K562 (cell line): ENCODE results near the gene PDE6B. TPM values are rescaled to one million over a fixed set of nuclear protein-coding genes. Genes with fewer than 3 reads are reported as not detected.

Experiments
- ATAC-seq: fragments of 200-7000 bp; cut with Tn5 transposase; 3 replicates; pipeline ENCODE4 v1.9.1; 2020; ENCODE audit warnings: moderate library complexity
- BruUV-seq: library from RNA; stranded (reverse); fragments of 400-500 nt; replicated peaks from 2 replicates; lab custom pipeline; 2021; lab: Mats Ljungman, UMichigan
- CTCF ChIA-PET: fragments of 300-600 bp; formaldehyde crosslinking; extraction: SDS; loops from one replicate; lab custom pipeline; 2021; ENCODE audit warnings: low intra/inter-chr PET ratio; lab: Yijun Ruan, JAX
- POLR2A ChIA-PET: fragments of 300-600, 350-650 bp; sonication (Branson Sonifier 250); formaldehyde crosslinking; extraction: SDS; loops from one replicate; lab custom pipeline; 2021; ENCODE audit warnings: antibody characterized with exemption, inconsistent platforms; lab: Yijun Ruan, JAX
- DNase-seq, 4 experiments: peaks; one replicate each; pipeline versions ENCODE4 v3.0.0 to v3.0.0-alpha.2; 2011 to 2018; ENCODE audit warnings: low spot score in 3 of 4, mixed read lengths in 3 of 4; ENCODE audit errors: extremely low read depth in 1 of 4
- FAIRE-seq: peaks from 2 replicates; lab custom pipeline; 2011; peaks lifted over from hg19 to GRCh38; lab: Jason Lieb, UNC
- H2AFZ ChIP-seq: 2 replicates; pipeline ENCODE4 v1.6.0; 2011; ENCODE audit warnings: low read depth, low read length, control low read depth, inconsistent platforms
- H3K27ac ChIP-seq: fragments of 200-600 bp; 3 replicates; pipeline ENCODE4 v1.8.0; 2011; ENCODE audit warnings: low read depth, mild to moderate bottlenecking, control low read depth, inconsistent platforms, low read length, moderate library complexity, mixed read lengths; ENCODE audit errors: extremely low read depth
- H3K27me3 ChIP-seq, 2 experiments: fragments of 300-600 bp in 1 of 2; 2 replicates in 1 of 2; 3 replicates in 1 of 2; pipeline versions ENCODE4 v1.6.0 to v1.8.0; 2011; ENCODE audit warnings: inconsistent platforms in 2 of 2, low read length in 2 of 2, mild to moderate bottlenecking in 1 of 2, mixed read lengths in 1 of 2, moderate library complexity in 1 of 2; ENCODE audit not compliant: control insufficient read depth in 2 of 2, insufficient read depth in 2 of 2
- H3K36me3 ChIP-seq: fragments of 300-600 bp; 3 replicates; pipeline ENCODE4 v1.8.0; 2011; ENCODE audit warnings: mild to moderate bottlenecking, low read length, inconsistent platforms; ENCODE audit not compliant: control insufficient read depth, insufficient read depth
- H3K4me1 ChIP-seq, 2 experiments: fragments of 200-600 bp in 1 of 2; replicated peaks in 1 of 2; 2 replicates in 1 of 2; 3 replicates in 1 of 2; pipeline versions ENCODE4 v1.5.1 to v1.8.0; 2011; ENCODE audit warnings: inconsistent platforms in 2 of 2, low read length in 2 of 2, mild to moderate bottlenecking in 1 of 2, mixed read lengths in 1 of 2, moderate library complexity in 1 of 2; ENCODE audit not compliant: control insufficient read depth in 2 of 2, insufficient read depth in 2 of 2
- H3K4me2 ChIP-seq: 2 replicates; pipeline ENCODE4 v1.6.1; 2011; ENCODE audit warnings: low read length, control low read depth, inconsistent platforms, mixed read lengths; ENCODE audit not compliant: insufficient read depth
- H3K4me3 ChIP-seq: fragments of 200-600 bp; sonication (generic), shearing (Covaris generic); 2 replicates; pipeline ENCODE4 v1.5.1; 2016; ENCODE audit warnings: control low read depth, inconsistent platforms
- H3K79me2 ChIP-seq: fragments of 200-600 bp; 3 replicates; pipeline ENCODE4 v1.8.0; 2011; ENCODE audit warnings: low read length, inconsistent platforms; ENCODE audit not compliant: control insufficient read depth, insufficient read depth
- H3K9ac ChIP-seq, 2 experiments: 2 replicates each; pipeline versions ENCODE4 v1.6.0 to v1.6.1; 2011; ENCODE audit warnings: low read depth in 2 of 2, low read length in 2 of 2, control low read depth in 1 of 2, inconsistent platforms in 1 of 2, mild to moderate bottlenecking in 1 of 2, mixed read lengths in 1 of 2; ENCODE audit not compliant: insufficient read depth in 1 of 2
- H3K9me1 ChIP-seq: one replicate; pipeline ENCODE4 v1.6.0; 2011; ENCODE audit warnings: inconsistent platforms, mild to moderate bottlenecking, low read length, moderate library complexity; ENCODE audit not compliant: control insufficient read depth, insufficient read depth
- H3K9me3 ChIP-seq: replicated peaks from 2 replicates; pipeline ENCODE4 v1.5.1; 2011; ENCODE audit warnings: low read depth, low read length, inconsistent platforms; ENCODE audit not compliant: control insufficient read depth, insufficient read depth
- H4K20me1 ChIP-seq: replicated peaks from 2 replicates; pipeline ENCODE4 v1.6.1; 2011; ENCODE audit warnings: low read length, inconsistent platforms, mixed read lengths; ENCODE audit not compliant: control insufficient read depth, insufficient read depth
- BRD9 ChIP-seq: fragments of 450-650 bp; IDR thresholded peaks from 2 replicates; pipeline ENCODE4 v1.6.1; 2018; ENCODE audit warnings: low read depth; ENCODE audit not compliant: partially characterized antibody
- CHCHD3 ChIP-seq: fragments of 250-450 bp; sonication (Bioruptor Pico); IDR thresholded peaks from 2 replicates; pipeline ENCODE4 v2.1.2; 2022; ENCODE audit warnings: mild to moderate bottlenecking
- FOXA1 ChIP-seq: fragments of 450-650 bp; IDR thresholded peaks from 2 replicates; pipeline ENCODE4 v1.6.1; 2016; ENCODE audit warnings: mild to moderate bottlenecking, borderline replicate concordance
- FOXP1 ChIP-seq: sonication (generic); formaldehyde crosslinking; IDR thresholded peaks from 2 replicates; pipeline ENCODE4 v1.8.0; 2022; ENCODE audit warnings: mild to moderate bottlenecking, missing genetic modification reagents
- KAT2B ChIP-seq: IDR thresholded peaks from one replicate; pipeline ENCODE4 v1.6.1; 2012; ENCODE audit warnings: low read depth, mild to moderate bottlenecking, control low read depth, inconsistent platforms, low read length, moderate library complexity
- NCOA1 ChIP-seq: fragments of 450-650 bp; IDR thresholded peaks from 2 replicates; pipeline ENCODE4 v1.6.1; 2016; ENCODE audit warnings: low read depth
- RB1 ChIP-seq: fragments of 450-650 bp; IDR thresholded peaks from 2 replicates; pipeline ENCODE4 v1.6.1; 2017; ENCODE audit warnings: low read depth, mild to moderate bottlenecking
- RBM22 ChIP-seq: fragments of 200-400 bp; formaldehyde crosslinking; IDR thresholded peaks from 2 replicates; pipeline ENCODE4 v1.6.1; 2018; ENCODE audit warnings: low read length, low read depth; ENCODE audit not compliant: poor library complexity, severe bottlenecking
- RUNX1 ChIP-seq: sonication (generic); IDR thresholded peaks from 2 replicates; pipeline ENCODE4 v1.6.1; 2016; ENCODE audit warnings: antibody characterized with exemption, low read depth
- TARDBP ChIP-seq: fragments of 450-650 bp; IDR thresholded peaks from 2 replicates; pipeline ENCODE4 v1.6.1; 2016
- XRCC4 ChIP-seq: IDR thresholded peaks from one replicate; pipeline ENCODE4 v1.6.1; 2011; ENCODE audit not compliant: insufficient read depth, insufficient read length; ENCODE audit errors: extremely low read depth
- ZNF146 ChIP-seq: IDR thresholded peaks from one replicate; pipeline ENCODE4 v1.6.1; 2018; ENCODE audit warnings: missing compliant biosample characterization; ENCODE audit not compliant: unreplicated experiment
- ZNF41 ChIP-seq: fragments of 250-450 bp; sonication (Bioruptor Pico); conservative IDR thresholded peaks from 2 replicates; pipeline ENCODE4 v1.4.0; 2020; ENCODE audit warnings: mild to moderate bottlenecking
- ZNF511 ChIP-seq: sonication (generic); formaldehyde crosslinking; IDR thresholded peaks from 2 replicates; pipeline ENCODE4 v1.8.0; 2022; ENCODE audit warnings: mild to moderate bottlenecking, missing genetic modification reagents
- WGBS: fragments of 100-300 bp; shearing (Covaris generic); methylation state at CpG from one replicate; pipeline ENCODE4 v1.1.6; 2016; ENCODE audit warnings: low coverage, mixed read lengths; ENCODE audit not compliant: insufficient coverage; ENCODE audit errors: missing lambda C conversion rate; 5-methylcytosine and 5-hydroxymethylcytosine counted together
- in situ Hi-C: fragments of 300-500 bp; cut with MboI; formaldehyde crosslinking; loops from 4 replicates; pipeline ENCODE4 v1.15.0; 2018; ENCODE audit warnings: inconsistent platforms, mixed read lengths
- intact Hi-C: fragments of 100-400 bp; cut with micrococcal nuclease; formaldehyde crosslinking; loops from 2 replicates; pipeline ENCODE4 v1.14.2; 2022
- polyA plus RNA-seq, 8 experiments: library from polyadenylated mRNA; depleted of rRNA in 4 of 8; stranded (reverse) in 5 of 8; unstranded in 3 of 8; fragments of >200 nt; fragmentation: Nextera tagmentation in 2 of 8; fragmentation: Illumina TruSeq in 1 of 8; extraction: Ambion mirVana in 2 of 8; extraction: Trizol in 1 of 8; gene quantifications; 2 replicates each; pipeline versions ENCODE4 v1.2.1 to v1.2.3, GENCODE V29; 2011 to 2014; ENCODE audit warnings: inconsistent platforms in 1 of 8, missing spikeins in 1 of 8
- total RNA-seq, 7 experiments: library from RNA; depleted of rRNA in 6 of 7; stranded (reverse); fragments of >200 nt in 6 of 7; fragmentation: Illumina TruSeq in 2 of 7; extraction: Trizol in 2 of 7; gene quantifications; 2 replicates each; pipeline versions ENCODE4 v1.2.1 to v1.2.3, GENCODE V29; 2011 to 2021; ENCODE audit warnings: low replicate concordance in 1 of 7
- TF ChIP-seq, protein P1 (sequence below): fragments of 250-450 bp; sonication (Bioruptor Pico); IDR thresholded peaks from 2 replicates; pipeline ENCODE4 v1.5.0; 2020; ENCODE audit warnings: mild to moderate bottlenecking, borderline replicate concordance

PDE6B gene
- total and polyA plus RNA-seq, 9 of the 15 experiments (the other 6 are each of a cell fraction or from before 2014, with no cell fraction given) = 0.04 TPM; not detected in 8

GRCh38 chr4:576245-576821 is 49.0 kb upstream of the PDE6B start, which contains the start of gene TMEM271:
TMEM271 (minus strand) TSS chr4:576295; CDS start chr4:576062, 233 bp downstream.
- DNase-seq = no peak
- Histone ChIP-seq H3K27ac (no peak within 1 kb of the TSS), H3K9ac (no peak within 1 kb of the TSS), H3K36me3 (no peaks in the 10 kb centered on the region), H3K9me1 (no peaks in the 10 kb centered on the region), H2AFZ (no peak within 1 kb of the TSS), H3K4me3 (no peak within 1 kb of the TSS), H3K27me3 (peaks cover 5 to 42% of the 10 kb centered on the region in 2 experiments; a peak in 3 of 5 replicates), H4K20me1 (no peaks in the 10 kb centered on the region), H3K4me2 (no peak within 1 kb of the TSS), H3K4me1 (peaks cover 0 to 18% of the 10 kb centered on the region in 2 experiments; a peak in 2 of 5 replicates), H3K79me2 (no peaks in the 10 kb centered on the region), H3K9me3 (no peaks in the 10 kb centered on the region)
- ATAC-seq = no peak
- CTCF ChIA-PET = no interaction called here
- TF ChIP-seq ZNF41 (CRISPR knock-in tag) (no peak), RUNX1 (no peak), TARDBP (no peak)
- intact Hi-C loops (no loop called here), in situ Hi-C loops (no loop called here)
- POLR2A ChIA-PET = no interaction called here
- no TSS peak for BruUV-seq
- WGBS = 4% methylated on average over 4 of the region's 60 CpGs
- FAIRE-seq = no peak

- FAIRE-seq (no peak), DNase-seq (no peak), ATAC-seq (no peak)
- POLR2A ChIA-PET = no interaction called here
- no peaks in the 10 kb centered on the region for H3K9me1 ChIP-seq
- in situ Hi-C loops = no loop called here
- CTCF ChIA-PET = no interaction called here
- peaks cover 0 to 18% of the 10 kb centered on the region in 2 experiments; a peak in 2 of 5 replicates for H3K4me1 ChIP-seq
- no TSS peak for BruUV-seq
- no peak overlapping the region for H3K4me2 ChIP-seq
- H3K36me3 ChIP-seq = no peaks in the 10 kb centered on the region
- no peak overlapping the region for H3K27ac ChIP-seq
- intact Hi-C loops = no loop called here
- H3K9ac ChIP-seq = no peak overlapping the region
- 18% methylated on average over 21 of the region's 37 CpGs for WGBS
- H3K4me3 ChIP-seq = no peak overlapping the region
- no peaks in the 10 kb centered on the region for H4K20me1 ChIP-seq
- H3K79me2 ChIP-seq = no peaks in the 10 kb centered on the region
- H3K27me3 ChIP-seq = peaks cover 5 to 38% of the 10 kb centered on the region in 2 experiments; a peak in 3 of 5 replicates
- H3K9me3 ChIP-seq = no peaks in the 10 kb centered on the region
- no peak overlapping the region for H2AFZ ChIP-seq
- TF ChIP-seq CHCHD3 (CRISPR knock-in tag) = no peak
- no peak for TF ChIP-seq FOXA1
- TF ChIP-seq XRCC4 = no peak
- TF ChIP-seq RBM22 = no peak
- no peak for TF ChIP-seq RB1
- TF ChIP-seq BRD9 = no peak
- TF ChIP-seq ZNF511 (CRISPR knock-in tag) = no peak
- TF ChIP-seq, protein P1, sequence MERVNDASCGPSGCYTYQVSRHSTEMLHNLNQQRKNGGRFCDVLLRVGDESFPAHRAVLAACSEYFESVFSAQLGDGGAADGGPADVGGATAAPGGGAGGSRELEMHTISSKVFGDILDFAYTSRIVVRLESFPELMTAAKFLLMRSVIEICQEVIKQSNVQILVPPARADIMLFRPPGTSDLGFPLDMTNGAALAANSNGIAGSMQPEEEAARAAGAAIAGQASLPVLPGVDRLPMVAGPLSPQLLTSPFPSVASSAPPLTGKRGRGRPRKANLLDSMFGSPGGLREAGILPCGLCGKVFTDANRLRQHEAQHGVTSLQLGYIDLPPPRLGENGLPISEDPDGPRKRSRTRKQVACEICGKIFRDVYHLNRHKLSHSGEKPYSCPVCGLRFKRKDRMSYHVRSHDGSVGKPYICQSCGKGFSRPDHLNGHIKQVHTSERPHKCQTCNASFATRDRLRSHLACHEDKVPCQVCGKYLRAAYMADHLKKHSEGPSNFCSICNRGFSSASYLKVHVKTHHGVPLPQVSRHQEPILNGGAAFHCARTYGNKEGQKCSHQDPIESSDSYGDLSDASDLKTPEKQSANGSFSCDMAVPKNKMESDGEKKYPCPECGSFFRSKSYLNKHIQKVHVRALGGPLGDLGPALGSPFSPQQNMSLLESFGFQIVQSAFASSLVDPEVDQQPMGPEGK = no peak
- TF ChIP-seq ZNF146 = no peak
- TF ChIP-seq FOXP1 (CRISPR knock-in tag) = no peak
- no peak for TF ChIP-seq NCOA1
- no peak for TF ChIP-seq KAT2B
Measured at GRCh38 chr4:576991-577498, 48.3 kb upstream of the PDE6B start.
